ENCODE data around the gene FAM161B.

Gene FAM161B

GRCh38 chr14:73968885-73969284 is 19.0 kb upstream of the FAM161B start:
- H3K4me3 ChIP-seq (ENCODE audit: low read depth, low read length): no peak overlapping the region
- DNase-seq (ENCODE audit: low read depth): no peak
- no peak for TF ChIP-seq CTCF (IDR thresholded peaks at IDR 0.05; ENCODE audit: control insufficient read depth, extremely low read depth, insufficient read depth)

GRCh38 chr14:73965216-73965615 is 15.3 kb upstream of the FAM161B start:
- no peak overlapping the region for H3K4me3 ChIP-seq (ENCODE audit: low read depth, low read length)
- DNase-seq (ENCODE audit: low read depth): no peak
- no peak for TF ChIP-seq CTCF (IDR thresholded peaks at IDR 0.05; ENCODE audit: control insufficient read depth, extremely low read depth, insufficient read depth)

- no peak for TF ChIP-seq CTCF (IDR thresholded peaks at IDR 0.05; ENCODE audit: control insufficient read depth, extremely low read depth, insufficient read depth)
These were observed 11.3 kb upstream of the FAM161B start for GRCh38 chr14:73961192-73961591.

GRCh38 chr14:73958591-73958990 is 8.7 kb upstream of the FAM161B start:
- H3K4me3 ChIP-seq (ENCODE audit: low read depth, low read length): no peak overlapping the region
- TF ChIP-seq CTCF (IDR thresholded peaks at IDR 0.05; ENCODE audit: control insufficient read depth, extremely low read depth, insufficient read depth): no peak
- DNase-seq (ENCODE audit: low read depth): no peak

More at GRCh38 chr14:73961192-73961591, 11.3 kb upstream of the FAM161B start:
- no peak for DNase-seq (ENCODE audit: low read depth)
- H3K4me3 ChIP-seq (ENCODE audit: low read depth, low read length): no peak overlapping the region

DNA sequence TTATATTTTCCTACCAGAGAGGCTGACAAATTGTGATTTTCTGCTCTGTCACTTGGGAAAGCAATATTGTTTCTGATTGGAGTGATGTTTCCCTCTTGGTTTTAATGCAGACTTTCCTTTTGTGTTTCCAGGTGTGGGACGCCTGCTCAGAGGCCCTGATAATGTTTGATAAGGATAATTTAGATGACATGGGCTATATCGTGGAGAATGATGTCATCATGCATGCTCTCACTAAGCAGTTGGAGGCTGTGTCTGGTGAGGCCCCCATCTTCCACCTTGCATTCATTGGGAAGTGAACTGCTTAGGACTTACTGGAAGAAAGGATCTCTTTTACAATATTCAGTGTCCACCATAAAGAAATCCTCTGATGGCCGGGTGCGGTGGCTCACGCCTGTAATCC is 5.8 kb upstream of the FAM161B start:
- DNase-seq (ENCODE audit: low read depth): no peak
- H3K4me3 ChIP-seq (ENCODE audit: low read depth, low read length): no peak overlapping the region
- no peak for TF ChIP-seq CTCF (IDR thresholded peaks at IDR 0.05; ENCODE audit: control insufficient read depth, extremely low read depth, insufficient read depth)

GRCh38 chr14:73953731-73954130 is 3.8 kb upstream of the FAM161B start:
- no peak for DNase-seq (ENCODE audit: low read depth)
- no peak for TF ChIP-seq CTCF (IDR thresholded peaks at IDR 0.05; ENCODE audit: control insufficient read depth, extremely low read depth, insufficient read depth)
- H3K4me3 ChIP-seq (ENCODE audit: low read depth, low read length): no peak overlapping the region

GRCh38 chr14:73945159-73945670 is 4.7 kb downstream of the FAM161B start:
- TF ChIP-seq CTCF (IDR thresholded peaks at IDR 0.05; ENCODE audit: control insufficient read depth, extremely low read depth, insufficient read depth): no peak
- peak; percentile 94 for DNase-seq (ENCODE audit: low read depth)
- H3K4me3 ChIP-seq (ENCODE audit: low read depth, low read length): no peak overlapping the region; the same call in 1 of the 2 replicates
